ENCODE results near the gene SLTM.
"Not testable (repeated sequence)": the region's sequence is repeated elsewhere in the genome, so short reads cannot be mapped to it uniquely, and the experiment has no call there.

SLTM gene

GRCh38 chr15:58933281-58934113 lies at the start of gene SLTM:
Gene SLTM (minus strand): TSS chr15:58933679. CDS start chr15:58933565, 114 bp downstream.
- peak; percentile 34 to 96 (median 88) for DNase-seq

DNA sequence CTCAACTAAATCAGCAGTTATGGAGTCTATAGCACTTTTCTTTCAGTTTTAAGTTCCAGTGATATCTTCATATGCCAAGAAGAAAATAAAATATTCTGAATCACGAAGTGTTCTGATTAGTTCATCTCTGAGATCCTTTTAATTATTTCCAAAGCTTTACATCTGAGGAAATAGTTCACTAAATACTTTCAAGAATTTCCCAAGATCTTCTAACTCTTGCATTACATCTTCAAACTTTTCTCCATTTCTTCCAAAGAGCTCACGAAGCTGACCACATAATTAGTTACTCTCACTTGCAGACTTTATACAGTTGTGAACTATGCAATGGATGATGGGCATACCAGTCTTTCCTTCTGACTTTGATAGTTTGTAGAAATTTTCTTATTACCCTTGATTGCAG lies 49.8 kb upstream of the SLTM start:
- DNase-seq: no peak

DNA sequence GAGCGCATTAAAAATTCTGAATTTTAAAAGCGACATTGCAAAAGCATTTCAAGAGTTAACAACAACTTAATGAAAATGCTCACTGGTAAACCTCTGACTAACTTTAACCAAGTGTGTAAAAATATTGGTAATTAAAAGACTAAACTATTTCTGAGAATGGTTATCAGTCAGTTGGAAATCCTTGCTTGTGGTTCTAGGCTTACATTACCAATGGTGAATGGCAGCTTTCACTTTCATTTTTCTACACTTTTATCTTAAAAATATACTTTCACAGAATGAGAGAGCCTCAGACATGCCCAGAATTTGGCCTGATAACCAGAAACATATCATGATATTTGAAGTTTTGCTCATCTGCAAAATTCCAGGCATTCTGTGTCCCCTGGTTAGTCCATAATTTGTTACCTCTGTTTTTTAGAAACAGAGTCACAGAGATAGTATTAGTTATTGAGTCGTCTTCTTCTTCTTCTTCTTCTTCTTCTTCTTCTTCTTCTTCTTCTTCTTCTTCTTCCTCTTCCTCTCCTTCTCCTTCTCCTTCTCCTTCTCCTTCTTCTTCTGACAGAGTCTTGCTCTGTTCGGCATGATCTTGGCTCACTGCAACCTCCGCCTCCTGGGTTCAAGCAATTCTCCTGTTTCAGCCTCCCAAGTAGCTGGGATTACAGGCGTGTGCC lies 48.5 kb upstream of the SLTM start:
- DNase-seq: no peak

DNA sequence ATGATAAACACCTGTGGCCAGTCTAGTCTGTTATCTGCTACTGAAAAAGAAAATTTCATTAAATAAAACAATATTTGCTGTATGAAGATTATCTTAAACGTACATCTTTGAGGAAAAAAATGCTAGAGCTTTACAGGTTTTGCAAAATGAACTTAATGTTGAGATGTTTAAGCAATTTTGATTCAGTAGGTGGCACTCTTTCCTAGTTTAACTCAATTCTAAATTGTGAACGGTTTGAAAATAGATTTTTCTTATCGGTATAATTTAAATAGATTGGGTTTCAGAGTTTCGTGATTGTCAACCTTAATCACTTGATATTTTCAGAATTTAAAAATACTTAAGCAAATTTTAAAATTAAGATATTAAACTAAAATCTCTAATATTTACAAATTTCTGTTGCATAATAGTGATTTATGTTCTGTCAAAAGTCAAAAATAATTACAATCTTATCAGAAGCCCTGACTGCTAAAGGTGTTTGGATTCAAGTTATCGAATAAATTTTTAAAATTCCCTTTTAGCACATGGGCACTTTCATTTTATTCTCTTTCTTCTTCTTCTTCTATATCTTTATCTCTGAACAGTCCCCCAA lies 47.0 kb upstream of the SLTM start:
- DNase-seq: no peak

- no peak for DNase-seq
These were observed 44.4 kb upstream of the SLTM start for GRCh38 chr15:58977887-58978286.

DNA sequence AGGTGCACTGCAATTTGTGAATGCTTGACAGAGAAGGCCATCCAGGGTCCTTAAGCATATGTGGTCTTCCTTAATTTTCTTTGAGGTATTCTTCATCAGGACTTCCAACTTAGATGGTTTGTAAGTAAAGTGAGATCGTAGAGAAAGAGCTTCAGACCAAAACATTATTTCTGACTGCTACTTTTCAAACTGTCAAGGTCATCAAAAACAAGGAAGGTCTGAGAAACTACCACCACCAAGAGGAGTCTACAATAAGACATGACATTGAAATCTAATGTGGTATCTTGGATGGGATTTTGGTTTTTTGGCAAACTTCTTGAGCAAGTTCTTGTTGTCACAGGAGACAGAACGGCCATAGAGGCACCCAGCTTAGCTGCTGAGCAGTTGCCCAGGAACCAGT lies 34.0 kb upstream of the SLTM start:
- no peak for DNase-seq

GRCh38 chr15:58966698-58967097 lies 33.2 kb upstream of the SLTM start:
- DNase-seq: no peak

- DNase-seq: no peak
These were observed 29.4 kb upstream of the SLTM start for GRCh38 chr15:58962662-58963565.

- DNase-seq: no peak
These were observed 28.7 kb upstream of the SLTM start for GRCh38 chr15:58962136-58962535.

GRCh38 chr15:58958811-58959210 lies 25.3 kb upstream of the SLTM start:
- no peak for DNase-seq

GRCh38 chr15:58957101-58957973 lies 23.9 kb upstream of the SLTM start:
- peak in 31 of 56 donors; percentile 0 to 50 (median 7) for DNase-seq

- no peak for DNase-seq
These were observed 19.3 kb upstream of the SLTM start for GRCh38 chr15:58952751-58953150.

- DNase-seq: no peak
These were observed 18.0 kb upstream of the SLTM start for GRCh38 chr15:58951388-58952007.

DNA sequence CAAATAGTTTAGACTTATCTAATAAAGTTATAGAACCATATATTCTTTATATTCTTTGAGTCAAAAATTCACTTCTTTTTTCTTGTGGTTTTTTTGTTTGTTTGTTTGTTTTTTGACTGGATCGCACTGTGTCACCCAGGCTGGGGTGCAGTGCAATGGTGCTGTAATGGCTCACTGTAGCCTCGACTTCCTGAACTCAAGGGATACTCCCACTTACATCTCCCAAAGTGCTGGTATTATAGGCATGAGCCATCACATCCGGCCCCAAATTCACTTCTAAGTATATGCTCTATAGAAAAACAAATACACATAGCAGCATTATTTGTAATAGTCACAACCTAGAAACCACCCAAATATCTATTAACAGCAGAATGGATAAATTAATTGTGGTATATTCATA lies 13.7 kb upstream of the SLTM start:
- DNase-seq: no peak

GRCh38 chr15:58934974-58935373 lies 1.5 kb upstream of the SLTM start:
- not testable (repeated sequence) for DNase-seq

DNA sequence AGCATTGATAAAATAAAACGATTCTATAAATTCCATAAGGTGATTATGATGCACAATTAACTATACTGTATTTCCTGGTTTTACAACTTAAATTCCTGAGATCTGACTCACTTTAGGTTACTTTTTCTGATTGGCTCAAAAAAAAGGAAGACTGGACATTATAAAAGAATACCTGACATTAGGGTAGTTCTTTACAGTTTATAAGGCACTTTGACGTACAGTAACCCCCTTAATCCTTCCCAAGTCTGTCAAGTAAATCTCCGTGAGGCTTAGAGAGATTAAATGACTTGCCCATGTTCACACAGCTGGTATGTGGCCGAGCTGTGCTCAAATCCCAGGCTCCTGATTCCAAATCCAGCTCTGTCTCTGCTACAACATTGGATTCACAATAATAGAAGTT lies 1.0 kb upstream of the SLTM start:
- DNase-seq: no peak

DNA sequence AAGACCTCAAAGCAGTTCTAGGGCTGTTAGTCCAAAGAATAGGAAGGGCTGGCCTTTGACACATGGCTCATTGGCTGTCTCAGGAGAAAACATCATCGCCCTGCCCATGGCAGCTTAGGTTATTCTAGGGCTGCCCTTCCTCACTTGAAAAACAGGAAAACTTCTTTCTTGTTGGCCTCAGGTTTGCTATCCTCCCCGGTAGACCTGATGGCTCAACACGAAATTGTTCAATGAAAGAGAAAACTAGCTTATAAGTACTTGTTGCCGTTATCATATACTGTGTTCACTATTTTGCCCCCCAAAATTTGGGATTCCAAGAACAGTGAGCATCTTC lies 602 bp upstream of the SLTM start:
- DNase-seq: no peak

GRCh38 chr15:58932710-58933280 lies 684 bp downstream of the SLTM start:
- DNase-seq: peak in 26 of 56 donors; percentile 14 to 79 (median 54)

DNA sequence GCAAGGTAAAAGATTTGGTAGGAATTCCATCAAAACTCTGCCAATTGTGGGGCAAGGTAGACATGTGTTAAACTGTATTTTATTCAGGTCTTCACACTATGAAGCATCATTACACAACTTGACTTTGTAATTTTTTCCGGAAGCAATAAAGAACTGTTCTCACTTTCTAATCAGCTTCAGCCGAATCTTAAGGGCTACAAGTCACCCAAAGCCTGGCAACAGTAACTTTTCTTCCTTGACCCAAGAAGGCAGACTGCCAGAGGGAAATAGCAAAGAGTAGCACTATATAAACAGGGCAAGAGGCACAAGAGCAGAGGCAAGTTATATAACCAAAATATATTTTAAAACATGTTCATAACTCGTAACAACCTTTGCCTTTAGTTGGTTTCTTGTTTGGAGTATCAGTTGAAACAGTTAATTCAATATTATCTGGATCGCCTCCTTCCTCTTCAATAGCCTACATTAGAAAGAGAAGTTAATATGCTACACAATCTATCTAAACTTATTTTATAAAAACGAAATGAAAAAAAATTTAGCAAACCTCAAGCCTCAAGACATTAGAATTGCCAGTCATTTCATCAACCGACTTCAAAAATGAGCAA lies 1.4 kb downstream of the SLTM start:
- DNase-seq: no peak
